ENCODE data around the gene ZBTB7B. TPM values are rescaled to one million over a fixed set of nuclear protein-coding genes. Genes with fewer than 3 reads are reported as not detected.
A peak's percentile ranks its signal among the peaks of the same experiment; 100 is the strongest.
"Not testable (repeated sequence)": the region's sequence is repeated elsewhere in the genome, so short reads cannot be mapped to it uniquely, and the experiment has no call there.

The ZBTB7B gene
- total RNA-seq, 2 donors from 2014 or later = 50.5 to 72.8 TPM

- no peak for DNase-seq (ENCODE audit: low spot score)
- intact Hi-C loops (cut with DNase I) = loop anchor here in 1 of 2 donors (5.0 kb wide), 1 partner anchor 43 kb away; no protein-coding TSS in a partner anchor
Measured at GRCh38 chr1:154964359-154964758, 38.2 kb upstream of the ZBTB7B start.

GRCh38 chr1:154966111-154966510, 36.5 kb upstream of the ZBTB7B start:
- intact Hi-C loops (cut with DNase I) = no loop called here
- DNase-seq (ENCODE audit: low spot score) = no peak

- no peak for DNase-seq (ENCODE audit: low spot score)
- intact Hi-C loops (cut with DNase I) = no loop called here
Measured at GRCh38 chr1:154967331-154967950, 35.2 kb upstream of the ZBTB7B start.

- intact Hi-C loops (cut with DNase I) = no loop called here
- DNase-seq (ENCODE audit: low spot score) = no peak
Measured at GRCh38 chr1:154968731-154969130, 33.9 kb upstream of the ZBTB7B start.

- no peak for DNase-seq (ENCODE audit: low spot score)
- intact Hi-C loops (cut with DNase I) = no loop called here
Measured at GRCh38 chr1:154969246-154969645, 33.4 kb upstream of the ZBTB7B start.

- intact Hi-C loops (cut with DNase I) = no loop called here
- DNase-seq (ENCODE audit: low spot score) = no peak
Measured at GRCh38 chr1:154969860-154970452, 32.6 kb upstream of the ZBTB7B start.

- intact Hi-C loops (cut with DNase I) = no loop called here
- peak; percentile 98 for DNase-seq (ENCODE audit: low spot score)
Measured at GRCh38 chr1:154970631-154971340, 31.8 kb upstream of the ZBTB7B start, which contains the start of gene SHC1. Gene SHC1, minus strand, starts transcription at chr1:154970747. Its CDS starts 221 bp downstream, at chr1:154970526.

- intact Hi-C loops (cut with DNase I) = no loop called here
- DNase-seq (ENCODE audit: low spot score) = no peak
Measured at GRCh38 chr1:154971341-154971998, 31.1 kb upstream of the ZBTB7B start.

- DNase-seq (ENCODE audit: low spot score) = no peak
- intact Hi-C loops (cut with DNase I) = no loop called here
Measured at GRCh38 chr1:154972213-154972516, 30.4 kb upstream of the ZBTB7B start.

GRCh38 chr1:154972517-154973343, 29.9 kb upstream of the ZBTB7B start:
- DNase-seq (ENCODE audit: low spot score) = peak; percentile 91
- intact Hi-C loops (cut with DNase I) = no loop called here

- peak; percentile 99 for DNase-seq (ENCODE audit: low spot score)
- intact Hi-C loops (cut with DNase I) = no loop called here
Measured at GRCh38 chr1:154973344-154974101, 29.1 kb upstream of the ZBTB7B start.

GRCh38 chr1:154974102-154974807, 28.3 kb upstream of the ZBTB7B start, which contains the start of gene CKS1B:
Gene CKS1B, plus strand, starts transcription at chr1:154974681. Its CDS starts 65 bp downstream, at chr1:154974746.
- intact Hi-C loops (cut with DNase I) = no loop called here
- DNase-seq (ENCODE audit: low spot score) = peak; percentile 99

- peak; percentile 98 for DNase-seq (ENCODE audit: low spot score)
- intact Hi-C loops (cut with DNase I) = no loop called here
Measured at GRCh38 chr1:154974808-154975408, 27.7 kb upstream of the ZBTB7B start.

GRCh38 chr1:154975409-154976059, 27.1 kb upstream of the ZBTB7B start:
- peak; percentile 89 for DNase-seq (ENCODE audit: low spot score)
- intact Hi-C loops (cut with DNase I) = loop anchor here in 1 of 2 donors (2.0 kb wide), 1 partner anchor 43 kb away; no protein-coding TSS in a partner anchor

- not testable (repeated sequence) for DNase-seq (ENCODE audit: low spot score)
- intact Hi-C loops (cut with DNase I) = loop anchor here in 1 of 2 donors (2.0 kb wide), 1 partner anchor 41 kb away; no protein-coding TSS in a partner anchor
Measured at GRCh38 chr1:154977762-154978161, 24.8 kb upstream of the ZBTB7B start.

- intact Hi-C loops (cut with DNase I) = no loop called here
- no peak for DNase-seq (ENCODE audit: low spot score)
Measured at GRCh38 chr1:154978360-154978759, 24.2 kb upstream of the ZBTB7B start.

GRCh38 chr1:154982341-154982740, 20.3 kb upstream of the ZBTB7B start:
- intact Hi-C loops (cut with DNase I) = no loop called here
- no peak for DNase-seq (ENCODE audit: low spot score)

Data from posterior vena cava (tissue), 2 donors.